NK-92 treated with Interleukin-12 subunit alpha and Interleukin-12 subunit beta, amount 100 ng/mL, for 24 hours (cell line): ENCODE measurements around the gene FBH1.
"Not testable (repeated sequence)": the region's sequence is repeated elsewhere in the genome, so short reads cannot be mapped to it uniquely, and the experiment has no call there.

Experiments used
- DNase-seq: peaks from one replicate; lab custom pipeline; 2025; lab: John Stamatoyannopoulos, UW

The FBH1 gene

DNA sequence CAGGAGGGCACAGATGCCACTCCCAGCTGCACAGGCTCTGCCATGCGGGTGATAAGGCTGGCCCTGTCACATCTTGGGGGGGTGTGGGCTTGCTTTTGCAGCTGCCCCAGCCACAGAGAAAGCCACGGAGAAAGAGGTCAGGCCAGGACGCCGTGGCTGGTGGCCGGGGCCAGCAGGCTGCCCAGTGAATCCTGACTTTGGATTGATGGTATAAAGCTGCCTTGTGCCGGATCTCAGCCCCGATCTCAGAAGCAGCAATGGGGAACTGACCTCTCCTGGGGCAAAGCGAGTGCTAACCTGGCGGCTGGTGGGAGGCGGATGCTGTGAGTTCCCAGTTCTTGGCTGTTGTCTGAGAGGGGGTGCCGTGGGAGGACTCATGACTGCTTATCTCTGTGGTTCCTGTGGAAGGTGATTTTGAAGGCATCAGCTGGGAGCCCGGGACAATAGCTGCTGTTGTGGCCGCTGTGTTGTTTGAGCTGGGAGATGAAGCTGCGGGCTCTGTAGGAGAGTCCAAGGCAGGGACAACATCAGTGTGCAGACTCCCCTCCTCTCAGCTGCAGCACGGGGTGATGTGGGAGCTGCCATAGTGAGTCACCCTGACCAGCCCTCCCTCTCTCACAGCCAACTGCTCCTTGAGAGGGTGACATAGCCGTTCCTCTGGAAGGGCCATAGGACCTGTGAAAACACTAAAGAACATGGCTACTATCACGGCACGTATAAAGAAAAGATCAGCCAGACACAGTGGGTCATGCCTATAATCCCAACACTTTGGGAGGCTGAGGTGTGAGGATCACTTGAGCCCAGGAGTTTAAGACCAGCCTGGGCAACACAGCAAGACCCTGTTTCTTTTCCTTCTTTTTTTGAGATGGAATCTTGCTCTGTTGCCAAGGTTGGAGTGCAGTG is 70.3 kb downstream of the FBH1 start:
- no peak for DNase-seq

DNA sequence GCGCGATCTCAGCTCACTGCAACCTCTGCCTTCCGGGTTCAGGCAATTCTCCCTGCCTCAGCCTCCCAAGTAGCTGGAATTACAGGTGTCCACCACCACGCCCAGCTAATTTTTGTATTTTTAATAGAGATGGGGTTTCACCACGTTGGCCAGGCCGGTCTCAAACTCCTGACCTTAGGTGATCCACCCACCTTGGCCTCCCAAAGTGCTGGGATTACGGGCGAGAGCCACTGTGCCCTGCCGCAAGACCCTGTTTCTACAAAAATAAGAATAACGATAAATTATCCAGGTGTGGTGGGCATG is 70.9 kb downstream of the FBH1 start:
- DNase-seq: not testable (repeated sequence)

DNA sequence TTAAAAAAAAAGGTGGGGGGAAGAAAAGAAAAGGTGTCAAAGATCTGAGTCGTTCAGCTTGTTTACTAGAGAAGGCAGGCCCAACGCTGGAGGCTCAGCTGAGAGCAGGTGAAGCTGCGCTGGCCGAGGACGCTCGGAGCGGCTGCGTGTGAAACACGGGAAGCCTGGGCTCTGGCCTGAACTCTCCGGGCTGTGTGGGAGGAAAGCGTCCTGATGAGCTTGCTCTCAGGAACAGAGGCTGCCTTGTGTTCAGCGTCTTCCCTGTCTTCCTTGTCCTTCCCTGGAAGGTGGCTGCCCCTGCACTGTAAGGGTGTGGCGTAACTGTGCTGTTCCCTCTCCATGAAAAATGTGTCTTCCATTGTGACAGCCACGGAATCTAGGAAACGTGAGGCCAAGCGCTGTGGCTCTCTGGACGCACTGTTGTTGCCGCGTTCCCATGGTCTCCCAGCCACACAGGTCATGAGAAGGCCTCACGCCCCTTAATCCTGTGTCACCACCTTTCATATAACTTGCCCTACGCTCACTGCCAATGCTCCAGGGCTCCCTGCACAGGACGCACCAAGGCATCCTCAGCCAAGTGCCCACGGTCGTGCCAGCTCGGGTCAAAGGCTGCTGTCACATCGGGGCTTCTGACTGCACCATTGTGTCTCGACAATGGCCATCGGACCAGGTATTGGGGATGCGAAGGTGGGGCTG is 71.5 kb downstream of the FBH1 start:
- DNase-seq: no peak

DNA sequence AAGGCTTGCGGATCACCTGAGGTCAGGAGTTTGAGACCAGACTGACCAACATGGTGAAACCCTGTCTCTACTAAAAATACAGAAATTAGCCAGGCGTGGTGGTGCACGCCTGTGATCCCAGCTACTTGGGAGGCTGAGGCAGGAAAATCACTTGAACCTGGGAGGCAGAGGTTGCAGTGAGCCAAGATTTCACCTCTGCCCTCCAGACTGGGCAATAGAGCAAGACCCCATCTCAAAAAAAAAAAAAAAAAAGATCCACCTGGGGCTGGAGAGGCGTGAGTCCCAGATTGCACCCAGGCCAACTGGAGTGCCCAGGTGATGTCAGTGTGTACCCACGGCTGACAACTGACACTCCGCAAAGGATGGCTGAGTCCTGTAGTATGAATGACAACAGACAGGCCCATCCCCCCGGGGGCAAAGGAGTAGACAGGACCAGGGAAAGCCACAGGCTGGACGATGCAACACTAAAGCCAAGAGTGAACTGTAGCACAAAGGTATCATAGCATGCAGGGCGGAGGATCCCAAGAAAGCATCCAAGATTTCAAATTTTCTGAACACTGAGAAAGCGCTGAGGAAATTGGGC is 72.4 kb downstream of the FBH1 start:
- not testable (repeated sequence) for DNase-seq

- no peak for DNase-seq
Measured at GRCh38 chr10:5963071-5963470, 73.0 kb downstream of the FBH1 start.

GRCh38 chr10:5963591-5963990 is 73.5 kb downstream of the FBH1 start:
- DNase-seq: no peak

GRCh38 chr10:5964736-5965135 is 74.7 kb downstream of the FBH1 start:
- no peak for DNase-seq

DNA sequence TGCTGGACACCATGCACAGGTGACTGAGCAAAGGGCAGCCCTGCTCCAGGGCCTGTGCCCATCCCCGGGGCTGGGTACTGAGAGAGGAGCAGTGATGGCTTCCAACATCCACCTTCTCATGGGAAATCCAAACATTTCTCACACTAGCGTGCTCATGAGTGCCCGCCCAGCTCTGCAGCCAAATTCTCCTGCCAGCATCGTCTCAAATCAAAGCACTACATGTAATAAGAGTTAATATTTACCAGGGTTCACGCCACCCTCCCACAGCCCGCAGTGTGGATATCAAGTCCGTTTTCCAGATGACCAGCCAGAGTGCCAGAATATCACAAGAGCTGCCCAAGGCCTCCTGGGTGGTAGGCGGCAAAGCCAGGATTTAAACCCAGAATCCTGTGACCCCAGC is 75.2 kb downstream of the FBH1 start:
- no peak for DNase-seq

DNA sequence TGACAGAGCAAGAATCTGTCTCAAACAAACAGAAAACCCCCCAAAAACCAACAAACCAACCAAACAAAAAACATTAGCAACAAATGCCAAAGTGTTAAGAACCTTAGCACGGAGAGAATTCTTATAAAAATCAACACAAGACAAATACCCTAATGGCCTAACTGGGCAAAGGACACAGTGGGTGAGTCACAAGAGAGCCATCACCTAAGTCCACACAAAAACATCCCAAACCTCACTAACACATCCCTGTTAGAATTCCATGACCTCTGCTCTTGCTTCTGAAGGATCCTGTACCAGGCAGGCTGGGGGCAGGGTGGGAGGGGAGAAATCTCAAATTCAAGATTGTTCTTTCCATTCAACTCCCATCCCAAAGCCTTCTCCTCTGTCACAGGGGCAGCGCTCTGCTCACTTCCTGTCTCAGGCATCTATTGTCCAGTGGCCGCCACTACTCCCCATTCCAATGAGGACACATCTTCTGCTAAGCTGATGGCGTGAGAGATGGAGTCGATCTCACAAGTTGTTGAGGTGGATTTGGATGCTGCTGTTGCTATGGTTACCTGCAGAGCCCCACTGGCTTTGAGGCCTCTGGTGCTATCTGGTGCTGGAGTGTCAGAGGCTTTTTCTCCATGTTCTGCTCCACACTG is 78.1 kb downstream of the FBH1 start:
- no peak for DNase-seq

DNA sequence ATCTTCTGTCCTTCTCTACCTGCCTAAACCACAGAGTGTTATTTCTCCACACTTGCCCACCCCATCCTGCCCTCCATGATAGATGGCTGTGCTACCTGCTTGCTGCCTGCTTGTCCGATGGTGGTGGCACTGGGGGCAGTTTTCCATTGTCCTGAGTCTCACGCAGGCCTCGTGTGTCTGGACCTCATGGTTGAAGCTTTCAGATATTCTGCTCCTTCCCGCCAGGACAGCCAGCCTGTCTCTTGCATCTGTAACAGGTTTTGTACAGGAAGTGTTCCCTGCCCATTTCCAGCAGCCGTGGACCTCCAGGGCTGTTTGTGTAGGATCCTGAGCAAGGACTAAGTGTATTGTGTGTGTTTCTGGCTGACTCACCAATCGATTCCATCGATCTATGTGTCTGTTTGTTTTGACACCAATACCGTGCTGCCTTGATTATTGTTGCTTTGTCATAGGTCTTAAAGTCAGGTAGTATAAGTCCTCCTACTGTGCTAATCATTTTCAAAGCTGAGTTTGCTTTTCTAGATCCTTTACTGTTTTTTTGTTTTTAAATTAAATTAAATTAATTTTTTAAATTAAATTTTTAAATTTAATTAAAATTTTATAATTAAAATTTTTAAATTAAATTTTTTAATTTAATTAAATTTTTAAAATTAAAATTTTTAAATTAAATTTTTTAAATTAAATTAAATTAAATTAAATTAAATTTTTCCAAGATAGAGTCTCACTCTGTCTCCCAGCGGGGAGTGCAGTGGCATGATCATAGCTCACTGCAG is 78.8 kb downstream of the FBH1 start:
- no peak for DNase-seq

DNA sequence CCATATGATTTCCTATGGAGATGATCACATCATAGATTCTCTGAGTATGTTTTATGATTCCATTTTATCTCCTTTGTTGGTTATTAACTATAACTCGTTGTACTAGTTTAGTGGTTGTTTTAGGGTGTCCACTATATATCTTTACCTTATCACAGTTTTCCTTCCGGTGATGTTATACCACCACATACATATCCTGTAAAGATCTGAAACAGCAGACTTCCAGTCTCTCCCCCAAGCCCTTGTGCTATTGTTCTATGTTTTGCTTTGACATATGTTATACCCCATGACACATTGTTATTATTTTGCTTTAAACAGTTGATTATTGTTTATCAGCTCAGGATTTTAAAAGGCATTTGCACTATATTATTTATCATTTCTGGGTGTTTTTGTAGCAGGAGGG is 80.0 kb downstream of the FBH1 start:
- DNase-seq: no peak

GRCh38 chr10:5970527-5970926 is 80.5 kb downstream of the FBH1 start:
- no peak for DNase-seq

GRCh38 chr10:5971315-5971832 is 81.3 kb downstream of the FBH1 start:
- no peak for DNase-seq

GRCh38 chr10:5971886-5972285 is 81.8 kb downstream of the FBH1 start:
- DNase-seq: no peak

- DNase-seq: no peak
Measured at GRCh38 chr10:5973069-5973468, 83.0 kb downstream of the FBH1 start.

- peak; percentile 58 for DNase-seq
Measured at GRCh38 chr10:5975641-5976473, 85.8 kb downstream of the FBH1 start.

DNA sequence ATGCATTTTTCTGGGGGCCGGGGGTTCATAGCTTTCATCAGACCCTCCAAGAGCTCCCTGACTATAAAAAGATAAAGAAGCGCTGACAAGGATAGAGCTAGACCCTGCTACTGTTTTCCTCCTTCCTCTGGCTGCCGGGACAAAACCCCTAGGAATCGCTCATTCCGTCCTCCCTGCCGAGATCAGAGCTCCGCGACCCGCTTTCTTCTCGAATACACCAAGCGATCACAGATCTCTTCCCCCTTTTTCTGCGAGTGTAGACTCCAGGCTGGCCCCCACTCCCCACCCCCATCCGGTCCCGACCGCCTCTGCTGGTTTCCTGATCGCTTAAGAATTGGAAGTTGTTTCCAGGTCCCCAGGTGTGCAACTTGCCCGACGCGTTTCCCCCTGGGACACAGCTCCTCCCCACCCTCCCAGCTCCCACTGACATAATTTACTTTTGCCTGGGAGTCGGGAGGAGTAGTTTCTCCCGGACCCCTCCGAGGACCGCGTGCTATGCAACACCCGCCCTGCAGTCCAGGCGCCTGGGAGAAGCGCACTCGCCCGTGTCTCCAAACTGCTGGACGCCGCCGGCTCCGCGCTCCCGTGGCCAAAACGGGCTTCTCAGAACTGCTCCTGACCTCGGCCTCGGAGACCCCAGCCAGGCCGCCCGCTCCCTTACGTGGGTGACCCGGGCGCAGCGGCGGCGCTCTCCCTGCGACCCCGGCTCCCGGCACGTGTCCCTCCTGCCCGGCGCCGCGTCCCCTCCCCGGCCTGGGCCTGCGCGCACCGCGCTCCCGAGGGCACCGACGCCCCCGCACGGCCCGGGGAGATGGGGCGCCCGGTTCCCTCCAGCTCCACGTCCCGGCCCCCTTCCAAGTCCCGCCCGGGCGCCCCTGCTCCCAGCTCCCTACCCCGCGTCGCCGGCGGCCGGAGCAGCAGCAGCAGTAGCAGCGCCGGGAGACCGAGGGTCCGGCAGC is 86.7 kb downstream of the FBH1 start:
- DNase-seq: peak; percentile 71

DNA sequence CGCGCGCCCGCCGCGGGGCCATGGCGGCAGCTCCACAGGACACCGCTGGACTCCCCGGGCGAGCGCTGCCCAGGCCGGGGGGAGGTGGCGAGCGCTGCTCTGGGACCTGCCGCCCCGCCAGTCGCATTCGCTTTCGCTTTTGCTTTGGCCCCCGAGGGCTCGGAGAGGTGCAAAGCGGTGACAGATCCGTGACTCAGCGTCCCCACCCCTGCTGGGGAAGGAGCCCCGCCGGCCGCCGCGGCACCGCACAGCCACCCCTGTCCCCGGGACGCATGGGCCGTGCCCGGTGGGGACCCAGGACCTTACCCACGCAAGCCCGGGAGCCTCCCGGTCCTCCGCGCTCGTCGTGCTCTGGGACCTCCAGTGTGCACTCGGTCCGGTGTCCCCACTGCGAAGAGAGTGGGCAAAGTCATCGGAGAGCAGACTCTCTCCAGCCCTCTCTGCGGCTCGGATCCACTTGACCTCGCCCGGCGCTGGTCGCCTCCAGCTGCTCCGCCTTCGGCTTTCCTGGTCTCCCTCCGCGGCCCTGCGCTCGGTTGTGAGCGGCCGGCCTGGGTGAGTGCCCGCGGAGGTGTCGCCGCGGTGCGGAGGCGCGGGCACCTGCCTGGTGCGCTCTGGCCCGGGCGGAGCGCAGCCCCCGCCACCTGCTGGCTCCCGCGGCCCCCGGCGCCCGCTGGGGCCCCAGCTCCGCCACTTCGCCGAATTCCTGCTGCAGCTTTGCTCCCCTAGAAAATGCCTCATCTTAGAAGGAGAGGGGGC is 87.6 kb downstream of the FBH1 start, which contains the start of gene IL15RA:
Gene IL15RA, minus strand, starts transcription at position 73 of the 759 bp plus-strand sequence. Its CDS starts 51 bp downstream, at position 22.
- DNase-seq: peak; percentile 87

DNA sequence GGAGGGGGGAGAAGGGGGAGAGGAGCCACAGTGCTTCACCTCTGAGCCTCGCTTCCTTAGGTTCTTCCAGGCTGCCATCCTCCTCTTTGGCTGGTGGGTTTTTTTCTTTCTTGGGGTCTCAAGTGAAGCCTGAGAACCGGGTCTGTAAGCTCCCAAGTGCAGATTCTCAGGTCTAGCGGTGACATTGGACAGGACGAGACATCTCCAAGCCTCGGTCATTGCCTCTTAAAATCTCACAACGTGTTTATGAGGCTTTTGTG is 88.1 kb downstream of the FBH1 start:
- no peak for DNase-seq
